Measurements from ENCODE around the gene RBMS2. TPM values are rescaled to one million over a fixed set of nuclear protein-coding genes. Genes with fewer than 3 reads are reported as not detected.
A peak's percentile ranks its signal among the peaks of the same experiment; 100 is the strongest.

The RBMS2 gene
- polyA plus RNA-seq, 3 donors: 5.1 to 8.2 (median 6.5) TPM

DNA sequence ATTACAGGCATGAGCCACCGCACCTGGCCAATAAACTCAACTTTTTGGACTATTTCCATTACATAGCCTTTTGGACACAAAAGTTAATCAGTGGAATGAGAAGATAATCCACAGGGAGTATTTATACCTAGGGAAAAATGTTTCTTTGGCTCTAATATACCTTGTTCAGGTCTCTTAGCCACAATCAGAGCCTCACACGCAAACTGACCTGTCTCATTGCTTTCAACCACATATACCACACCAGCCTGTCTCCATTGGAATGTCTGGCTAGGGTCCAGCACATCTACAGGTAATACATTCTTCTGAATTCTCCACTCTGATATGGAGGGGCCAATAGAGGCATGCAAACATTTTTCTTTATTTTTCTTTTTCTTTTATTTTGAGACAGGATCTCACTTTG, 3.8 kb upstream of the RBMS2 start:
- H3K4me1 Mint-ChIP-seq: peaks cover 44% of the 10 kb centered on the region
- H3K9ac ChIP-seq (ENCODE audit: insufficient read depth, low read length, poor library complexity, severe bottlenecking): no peak overlapping the region
- no peak overlapping the region for H3K4me2 ChIP-seq (replicated peaks; ENCODE audit: extremely low read depth, low read length, poor library complexity, severe bottlenecking)
- no peaks in the 10 kb centered on the region for H3K9me3 ChIP-seq (replicated peaks in 1 of 2; ENCODE audit: control insufficient read depth in 1 of 2, insufficient read depth in 1 of 2, low read length in 2 of 2)
- no peak overlapping the region for H3K4me3 Mint-ChIP-seq
- no peaks in the 10 kb centered on the region for H3K27me3 Mint-ChIP-seq (ENCODE audit: low read depth in 3 of 3)
- H3K4me3 ChIP-seq (replicated peaks in 1 of 3; ENCODE audit: low read depth in 2 of 3, low read length in 3 of 3): no peak overlapping the region
- H3K27me3 ChIP-seq (ENCODE audit: control insufficient read depth in 2 of 2, insufficient read depth in 2 of 2, low read length in 2 of 2): no peaks in the 10 kb centered on the region
- DNase-seq: no peak
- intact Hi-C loops (cut with micrococcal nuclease): no loop called here
- TF ChIP-seq, protein P1, sequence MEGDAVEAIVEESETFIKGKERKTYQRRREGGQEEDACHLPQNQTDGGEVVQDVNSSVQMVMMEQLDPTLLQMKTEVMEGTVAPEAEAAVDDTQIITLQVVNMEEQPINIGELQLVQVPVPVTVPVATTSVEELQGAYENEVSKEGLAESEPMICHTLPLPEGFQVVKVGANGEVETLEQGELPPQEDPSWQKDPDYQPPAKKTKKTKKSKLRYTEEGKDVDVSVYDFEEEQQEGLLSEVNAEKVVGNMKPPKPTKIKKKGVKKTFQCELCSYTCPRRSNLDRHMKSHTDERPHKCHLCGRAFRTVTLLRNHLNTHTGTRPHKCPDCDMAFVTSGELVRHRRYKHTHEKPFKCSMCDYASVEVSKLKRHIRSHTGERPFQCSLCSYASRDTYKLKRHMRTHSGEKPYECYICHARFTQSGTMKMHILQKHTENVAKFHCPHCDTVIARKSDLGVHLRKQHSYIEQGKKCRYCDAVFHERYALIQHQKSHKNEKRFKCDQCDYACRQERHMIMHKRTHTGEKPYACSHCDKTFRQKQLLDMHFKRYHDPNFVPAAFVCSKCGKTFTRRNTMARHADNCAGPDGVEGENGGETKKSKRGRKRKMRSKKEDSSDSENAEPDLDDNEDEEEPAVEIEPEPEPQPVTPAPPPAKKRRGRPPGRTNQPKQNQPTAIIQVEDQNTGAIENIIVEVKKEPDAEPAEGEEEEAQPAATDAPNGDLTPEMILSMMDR (IDR thresholded peaks at IDR 0.05): no peak
- H3K9me3 Mint-ChIP-seq: peaks cover 0 to 3% (median 0%) of the 10 kb centered on the region in 7 donors
- no peaks in the 10 kb centered on the region for H4K20me1 ChIP-seq (ENCODE audit: insufficient read depth, low read length)
- WGBS (ENCODE audit: insufficient coverage): 100% methylated on average over 1 of the region's 2 CpGs
- H3K27ac ChIP-seq (ENCODE audit: low read depth in 1 of 2, low read length in 2 of 2): no peak overlapping the region
- H2AFZ ChIP-seq (ENCODE audit: insufficient read depth, low read depth, low read length, poor library complexity, severe bottlenecking): no peak overlapping the region
- H3K36me3 ChIP-seq (replicated peaks in 1 of 2; ENCODE audit: control insufficient read depth in 1 of 2, insufficient read depth in 2 of 2, low read length in 2 of 2): no peaks in the 10 kb centered on the region
- peaks cover 46 to 47% of the 10 kb centered on the region in 2 donors for H3K4me1 ChIP-seq (ENCODE audit: control insufficient read depth in 1 of 2, insufficient read depth in 2 of 2, low read length in 2 of 2)
- H3K36me3 Mint-ChIP-seq: no peaks in the 10 kb centered on the region
- H3K27ac Mint-ChIP-seq: no peak overlapping the region
- peaks cover 12% of the 10 kb centered on the region for H3K79me2 ChIP-seq (ENCODE audit: insufficient read depth, low read length)

DNA sequence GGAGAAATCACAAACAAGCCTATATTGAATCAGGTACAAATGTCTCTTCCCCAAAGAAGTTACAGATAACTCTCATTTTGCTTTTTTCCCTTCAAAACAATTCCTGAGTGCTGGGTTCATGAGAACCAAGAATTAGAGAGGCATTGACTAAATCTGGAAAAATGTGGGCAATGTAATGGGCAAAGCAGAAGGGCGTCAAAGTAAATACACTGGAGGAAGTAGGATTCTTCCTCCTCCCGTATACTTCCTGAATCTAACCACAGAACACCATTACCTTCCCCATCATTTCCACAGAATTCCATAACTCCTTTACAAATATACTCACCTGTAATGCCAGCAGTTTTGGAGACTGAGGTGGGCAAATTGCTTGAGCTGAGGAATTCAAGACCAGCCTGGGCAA, 3.0 kb upstream of the RBMS2 start:
- H4K20me1 ChIP-seq (ENCODE audit: insufficient read depth, low read length): no peaks in the 10 kb centered on the region
- H3K27me3 Mint-ChIP-seq (ENCODE audit: low read depth in 3 of 3): no peaks in the 10 kb centered on the region
- H3K9ac ChIP-seq (ENCODE audit: insufficient read depth, low read length, poor library complexity, severe bottlenecking): no peak overlapping the region
- peaks cover 49% of the 10 kb centered on the region for H3K4me1 Mint-ChIP-seq
- peaks cover 15% of the 10 kb centered on the region for H3K79me2 ChIP-seq (ENCODE audit: insufficient read depth, low read length)
- no peak overlapping the region for H3K27ac ChIP-seq (ENCODE audit: low read depth in 1 of 2, low read length in 2 of 2)
- no peaks in the 10 kb centered on the region for H3K36me3 ChIP-seq (replicated peaks in 1 of 2; ENCODE audit: control insufficient read depth in 1 of 2, insufficient read depth in 2 of 2, low read length in 2 of 2)
- H3K4me3 ChIP-seq (replicated peaks in 1 of 3; ENCODE audit: low read depth in 2 of 3, low read length in 3 of 3): peak overlapping the region in 1 of 3 experiments; percentile 11
- H3K27me3 ChIP-seq (ENCODE audit: control insufficient read depth in 2 of 2, insufficient read depth in 2 of 2, low read length in 2 of 2): no peaks in the 10 kb centered on the region
- TF ChIP-seq, protein P1 (IDR thresholded peaks at IDR 0.05): no peak
- intact Hi-C loops (cut with micrococcal nuclease): no loop called here
- DNase-seq: peak in 2 of 3 donors; percentile 27 to 37
- H3K36me3 Mint-ChIP-seq: no peaks in the 10 kb centered on the region
- peaks cover 53% of the 10 kb centered on the region in 2 donors for H3K4me1 ChIP-seq (ENCODE audit: control insufficient read depth in 1 of 2, insufficient read depth in 2 of 2, low read length in 2 of 2)
- peak overlapping the region in 1 of 7 donors; percentile 28 for H3K27ac Mint-ChIP-seq
- WGBS (ENCODE audit: insufficient coverage): no CpG with 5 or more reads among the region's 2 CpGs
- H3K4me2 ChIP-seq (replicated peaks; ENCODE audit: extremely low read depth, low read length, poor library complexity, severe bottlenecking): peak overlapping the region; percentile 18
- H3K4me3 Mint-ChIP-seq: peak overlapping the region in 1 of 2 donors; percentile 72
- H3K9me3 ChIP-seq (replicated peaks in 1 of 2; ENCODE audit: control insufficient read depth in 1 of 2, insufficient read depth in 1 of 2, low read length in 2 of 2): no peaks in the 10 kb centered on the region
- peaks cover 0 to 3% (median 0%) of the 10 kb centered on the region in 7 donors for H3K9me3 Mint-ChIP-seq
- H2AFZ ChIP-seq (ENCODE audit: insufficient read depth, low read depth, low read length, poor library complexity, severe bottlenecking): no peak overlapping the region

Data from CD14-positive monocyte (primary cell).